Activated CD8-positive, alpha-beta memory T cell treated with anti-CD3 and anti-CD28 coated beads, Interleukin-2, amount 10 ng/mL, durations not matched to agents 7 days and 5 days (primary cell): Measurements from ENCODE around the gene C1S. TPM values are rescaled to one million over a fixed set of nuclear protein-coding genes. Genes with fewer than 3 reads are reported as not detected.
"Not testable (repeated sequence)": the region's sequence is repeated elsewhere in the genome, so short reads cannot be mapped to it uniquely, and the experiment has no call there.

Source experiments
- ATAC-seq: fragments of 150-1000 bp; cut with Tn5 transposase; one replicate; pipeline ENCODE4 v1.10.0; 2021; ENCODE audit warnings: moderate library complexity
- CTCF ChIA-PET: fragments of 350-600 bp; sonication (Branson Sonifier 250); formaldehyde crosslinking; loops from one replicate; lab custom pipeline; 2021; ENCODE audit warnings: antibody characterized with exemption; lab: Charles Lee
- DNase-seq: peaks from one replicate; pipeline ENCODE4 v3.0.0-alpha.2; 2020
- H3K27ac Mint-ChIP-seq: one replicate; pipeline ENCODE4 v1.8.0; 2021; ENCODE audit warnings: mild to moderate bottlenecking, mixed read lengths
- H3K27me3 Mint-ChIP-seq: one replicate; pipeline ENCODE4 v1.8.0; 2021; ENCODE audit warnings: mixed read lengths
- H3K36me3 Mint-ChIP-seq: one replicate; pipeline ENCODE4 v1.8.0; 2021; ENCODE audit warnings: mild to moderate bottlenecking, mixed read lengths
- H3K4me1 Mint-ChIP-seq: one replicate; pipeline ENCODE4 v1.8.0; 2021; ENCODE audit warnings: mixed read lengths
- H3K4me3 Mint-ChIP-seq: one replicate; pipeline ENCODE4 v1.8.0; 2021; ENCODE audit warnings: mild to moderate bottlenecking, moderate library complexity, mixed read lengths
- H3K9me3 Mint-ChIP-seq: one replicate; pipeline ENCODE4 v1.8.0; 2022; ENCODE audit warnings: low read depth, mixed read lengths
- total RNA-seq, 2 experiments: library from RNA; stranded (reverse); gene quantifications; one replicate each; pipeline ENCODE4 v1.2.3, GENCODE V29; 2021

C1S gene
- total RNA-seq, 2 experiments from 2014 or later = 1.6 to 2.5 TPM

GRCh38 chr12:7026854-7027253 lies 33.7 kb upstream of the C1S start:
- DNase-seq = no peak
- H3K27ac Mint-ChIP-seq = no peak overlapping the region
- no peaks in the 10 kb centered on the region for H3K4me1 Mint-ChIP-seq
- no peak overlapping the region for H3K4me3 Mint-ChIP-seq
- peaks cover 2% of the 10 kb centered on the region for H3K27me3 Mint-ChIP-seq
- H3K9me3 Mint-ChIP-seq = no peaks in the 10 kb centered on the region
- no peak for ATAC-seq
- CTCF ChIA-PET = interaction anchor here (2.0 kb wide), 1 partner anchor 82 kb away, joined by 4 read pairs; the partner anchor contains the start of gene C1RL
- H3K36me3 Mint-ChIP-seq = no peaks in the 10 kb centered on the region

- H3K27me3 Mint-ChIP-seq = peaks cover 2% of the 10 kb centered on the region
- CTCF ChIA-PET = interaction anchor here (1.4 kb wide), 1 partner anchor 139 kb away, joined by 3 read pairs; no protein-coding TSS in a partner anchor
- no peaks in the 10 kb centered on the region for H3K36me3 Mint-ChIP-seq
- H3K27ac Mint-ChIP-seq = no peak overlapping the region
- ATAC-seq (no peak), DNase-seq (no peak)
- H3K4me1 Mint-ChIP-seq = no peaks in the 10 kb centered on the region
- H3K9me3 Mint-ChIP-seq = no peaks in the 10 kb centered on the region
- H3K4me3 Mint-ChIP-seq = no peak overlapping the region
These were observed 29.2 kb upstream of the C1S start for GRCh38 chr12:7031306-7031705.

- Mint-ChIP-seq H3K27me3 (no peaks in the 10 kb centered on the region), H3K9me3 (no peaks in the 10 kb centered on the region), H3K4me3 (no peak overlapping the region), H3K4me1 (peaks cover 5% of the 10 kb centered on the region), H3K27ac (no peak overlapping the region), H3K36me3 (no peaks in the 10 kb centered on the region)
- DNase-seq = no peak
- CTCF ChIA-PET = interaction anchor here (1.4 kb wide), 1 partner anchor 15 kb away, joined by 5 read pairs; the partner anchor contains the start of gene LPCAT3
- no peak for ATAC-seq
These were observed 27.5 kb upstream of the C1S start for GRCh38 chr12:7032990-7033389.

GRCh38 chr12:7034464-7034863 lies 26.1 kb upstream of the C1S start:
- H3K9me3 Mint-ChIP-seq = no peaks in the 10 kb centered on the region
- ATAC-seq (no peak), DNase-seq (no peak)
- H3K4me1 Mint-ChIP-seq = peaks cover 5% of the 10 kb centered on the region
- CTCF ChIA-PET = no interaction called here
- H3K36me3 Mint-ChIP-seq = no peaks in the 10 kb centered on the region
- H3K27ac Mint-ChIP-seq = no peak overlapping the region
- H3K4me3 Mint-ChIP-seq = no peak overlapping the region
- H3K27me3 Mint-ChIP-seq = no peaks in the 10 kb centered on the region

- DNase-seq = no peak
- peaks cover 5% of the 10 kb centered on the region for H3K4me1 Mint-ChIP-seq
- no peak overlapping the region for H3K27ac Mint-ChIP-seq
- H3K27me3 Mint-ChIP-seq = no peaks in the 10 kb centered on the region
- no peaks in the 10 kb centered on the region for H3K36me3 Mint-ChIP-seq
- no peak for ATAC-seq
- H3K9me3 Mint-ChIP-seq = no peaks in the 10 kb centered on the region
- CTCF ChIA-PET = no interaction called here
- no peak overlapping the region for H3K4me3 Mint-ChIP-seq
These were observed 25.1 kb upstream of the C1S start for GRCh38 chr12:7035463-7035862.

GRCh38 chr12:7037411-7037810 lies 23.1 kb upstream of the C1S start:
- H3K9me3 Mint-ChIP-seq, CTCF ChIA-PET, H3K4me3 Mint-ChIP-seq, H3K4me1 Mint-ChIP-seq, H3K36me3 Mint-ChIP-seq, H3K27me3 Mint-ChIP-seq, DNase-seq, ATAC-seq, H3K27ac Mint-ChIP-seq: not testable (repeated sequence)

GRCh38 chr12:7038591-7038990 lies 21.9 kb upstream of the C1S start:
- ATAC-seq (no peak), DNase-seq (no peak)
- no peak overlapping the region for H3K27ac Mint-ChIP-seq
- CTCF ChIA-PET = interaction anchor here (0.7 kb wide), 1 partner anchor 9 kb away, joined by 4 read pairs; no protein-coding TSS in a partner anchor
- no peaks in the 10 kb centered on the region for H3K9me3 Mint-ChIP-seq
- no peak overlapping the region for H3K4me3 Mint-ChIP-seq
- no peaks in the 10 kb centered on the region for H3K27me3 Mint-ChIP-seq
- H3K36me3 Mint-ChIP-seq = no peaks in the 10 kb centered on the region
- peaks cover 5% of the 10 kb centered on the region for H3K4me1 Mint-ChIP-seq

GRCh38 chr12:7039403-7039802 lies 21.1 kb upstream of the C1S start:
- no peak overlapping the region for H3K4me3 Mint-ChIP-seq
- no peaks in the 10 kb centered on the region for H3K9me3 Mint-ChIP-seq
- no peak overlapping the region for H3K27ac Mint-ChIP-seq
- CTCF ChIA-PET = no interaction called here
- no peaks in the 10 kb centered on the region for H3K27me3 Mint-ChIP-seq
- H3K4me1 Mint-ChIP-seq = peaks cover 5% of the 10 kb centered on the region
- DNase-seq (no peak), ATAC-seq (no peak)
- no peaks in the 10 kb centered on the region for H3K36me3 Mint-ChIP-seq

- Mint-ChIP-seq H3K27ac (no peak overlapping the region), H3K4me1 (peaks cover 17% of the 10 kb centered on the region), H3K36me3 (no peaks in the 10 kb centered on the region), H3K27me3 (no peaks in the 10 kb centered on the region), H3K9me3 (no peaks in the 10 kb centered on the region), H3K4me3 (no peak overlapping the region)
- ATAC-seq (no peak), DNase-seq (no peak)
- CTCF ChIA-PET = interaction anchor here (1.1 to 1.5 kb wide), 3 partner anchors 9 to 66 kb away, joined by 3 to 4 read pairs (median 3); partner anchors contain the start of gene C1RL
These were observed 17.7 kb upstream of the C1S start for GRCh38 chr12:7042842-7043241.

- Mint-ChIP-seq H3K4me1 (peaks cover 18% of the 10 kb centered on the region), H3K36me3 (no peaks in the 10 kb centered on the region), H3K9me3 (no peaks in the 10 kb centered on the region), H3K27me3 (peaks cover 7% of the 10 kb centered on the region), H3K27ac (no peak overlapping the region), H3K4me3 (no peak overlapping the region)
- CTCF ChIA-PET = no interaction called here
- DNase-seq = no peak
- ATAC-seq = no peak
These were observed 14.6 kb upstream of the C1S start for GRCh38 chr12:7045913-7046312.

GRCh38 chr12:7046383-7047105 lies 14.0 kb upstream of the C1S start:
- Mint-ChIP-seq H3K27ac (peak overlapping the region; percentile 40), H3K27me3 (peaks cover 11% of the 10 kb centered on the region), H3K4me1 (peaks cover 18% of the 10 kb centered on the region), H3K9me3 (no peaks in the 10 kb centered on the region), H3K4me3 (no peak overlapping the region), H3K36me3 (peaks cover 2% of the 10 kb centered on the region)
- DNase-seq (peak; percentile 41), ATAC-seq (peak; percentile 47)
- CTCF ChIA-PET = interaction anchor here (1.3 kb wide), 1 partner anchor 8 kb away, joined by 4 read pairs; no protein-coding TSS in a partner anchor

- peak overlapping the region; percentile 67 for H3K27ac Mint-ChIP-seq
- peaks cover 18% of the 10 kb centered on the region for H3K4me1 Mint-ChIP-seq
- CTCF ChIA-PET = interaction anchor here (1.3 kb wide), 1 partner anchor 9 kb away, joined by 4 read pairs; no protein-coding TSS in a partner anchor
- no peak for ATAC-seq
- no peak overlapping the region for H3K4me3 Mint-ChIP-seq
- H3K36me3 Mint-ChIP-seq = peaks cover 2% of the 10 kb centered on the region
- DNase-seq = peak; percentile 38
- H3K27me3 Mint-ChIP-seq = peaks cover 18% of the 10 kb centered on the region
- H3K9me3 Mint-ChIP-seq = no peaks in the 10 kb centered on the region
These were observed 13.2 kb upstream of the C1S start for GRCh38 chr12:7047306-7047705.

GRCh38 chr12:7049445-7049951 lies 11.0 kb upstream of the C1S start:
- H3K27ac Mint-ChIP-seq, H3K9me3 Mint-ChIP-seq, H3K36me3 Mint-ChIP-seq, H3K4me3 Mint-ChIP-seq, ATAC-seq: not testable (repeated sequence)
- CTCF ChIA-PET = interaction anchor here (1.4 to 1.6 kb wide), 2 partner anchors 10 to 28 kb away, joined by 3 to 4 read pairs; no protein-coding TSS in a partner anchor
- Mint-ChIP-seq H3K4me1 (peaks cover 18% of the 10 kb centered on the region), H3K27me3 (peaks cover 34% of the 10 kb centered on the region)
- DNase-seq = peak; percentile 16

- H3K36me3 Mint-ChIP-seq, H3K4me3 Mint-ChIP-seq, H3K27ac Mint-ChIP-seq, H3K9me3 Mint-ChIP-seq, ATAC-seq, DNase-seq: not testable (repeated sequence)
- CTCF ChIA-PET = interaction anchor here (1.4 to 1.6 kb wide), 2 partner anchors 10 to 27 kb away, joined by 3 to 4 read pairs; no protein-coding TSS in a partner anchor
- H3K4me1 Mint-ChIP-seq = peaks cover 18% of the 10 kb centered on the region
- peaks cover 38% of the 10 kb centered on the region for H3K27me3 Mint-ChIP-seq
These were observed 10.5 kb upstream of the C1S start for GRCh38 chr12:7049973-7050372.
